ENCODE data around the gene RNF213. TPM values are rescaled to one million over a fixed set of nuclear protein-coding genes. Genes with fewer than 3 reads are reported as not detected.

Gene RNF213
- total RNA-seq, 1 donor from 2014 or later: 120 TPM

- Mint-ChIP-seq H3K36me3 (ENCODE audit: low read depth, unreplicated experiment) (peaks cover 11% of the 10 kb centered on the region), H3K27me3 (ENCODE audit: low read depth, unreplicated experiment) (no peaks in the 10 kb centered on the region), H3K4me1 (ENCODE audit: low read depth, unreplicated experiment) (no peaks in the 10 kb centered on the region), H3K27ac (ENCODE audit: unreplicated experiment) (no peak overlapping the region), H3K9me3 (ENCODE audit: unreplicated experiment) (no peaks in the 10 kb centered on the region), H3K4me3 (ENCODE audit: unreplicated experiment) (no peak overlapping the region)
- H3K27ac ChIP-seq (ENCODE audit: low read depth, low read length): no peak overlapping the region
- no peaks in the 10 kb centered on the region for H3K9me3 ChIP-seq (ENCODE audit: insufficient read depth, low read depth, low read length)
- no peak overlapping the region for H3K9ac ChIP-seq (ENCODE audit: low read length)
- H3K36me3 ChIP-seq (ENCODE audit: insufficient read depth, low read length): no peaks in the 10 kb centered on the region
- H4K20me1 ChIP-seq (ENCODE audit: insufficient read depth, low read length): no peaks in the 10 kb centered on the region
- TF ChIP-seq CTCF (IDR thresholded peaks at IDR 0.05; ENCODE audit: insufficient read depth, low read depth, low read length): no peak
- no peak for TF ChIP-seq EZH2 (IDR thresholded peaks at IDR 0.05; ENCODE audit: insufficient read depth, low read length)
- no peak for FAIRE-seq
- no peak overlapping the region for H2AFZ ChIP-seq (ENCODE audit: low read depth, low read length)
- H3K4me1 ChIP-seq (ENCODE audit: insufficient read depth, low read length): no peaks in the 10 kb centered on the region
- H3K4me2 ChIP-seq (ENCODE audit: low read length): no peak overlapping the region
- H3K27me3 ChIP-seq (ENCODE audit: insufficient read depth, low read length): no peaks in the 10 kb centered on the region
- no peak for DNase-seq (ENCODE audit: low read depth)
- no peak overlapping the region for H3K4me3 ChIP-seq (ENCODE audit: insufficient read depth, low read depth, low read length)
- H3K79me2 ChIP-seq (ENCODE audit: insufficient read depth, low read length): no peaks in the 10 kb centered on the region
These were observed 35.4 kb upstream of the RNF213 start for GRCh38 chr17:80225230-80225629.

- no peak overlapping the region for H3K27ac Mint-ChIP-seq (ENCODE audit: unreplicated experiment)
- no peaks in the 10 kb centered on the region for H3K36me3 ChIP-seq (ENCODE audit: insufficient read depth, low read length)
These were observed 33.5 kb upstream of the RNF213 start for GRCh38 chr17:80227156-80227555.

More at GRCh38 chr17:80227156-80227555, 33.5 kb upstream of the RNF213 start:
- no peaks in the 10 kb centered on the region for H3K4me1 Mint-ChIP-seq (ENCODE audit: low read depth, unreplicated experiment)
- Histone ChIP-seq H3K4me1 (ENCODE audit: insufficient read depth, low read length) (no peaks in the 10 kb centered on the region), H3K27ac (ENCODE audit: low read depth, low read length) (no peak overlapping the region), H3K27me3 (ENCODE audit: insufficient read depth, low read length) (no peaks in the 10 kb centered on the region), H3K9me3 (ENCODE audit: insufficient read depth, low read depth, low read length) (no peaks in the 10 kb centered on the region), H3K9ac (ENCODE audit: low read length) (no peak overlapping the region), H3K4me2 (ENCODE audit: low read length) (no peak overlapping the region), H2AFZ (ENCODE audit: low read depth, low read length) (no peak overlapping the region), H3K79me2 (ENCODE audit: insufficient read depth, low read length) (no peaks in the 10 kb centered on the region), H3K4me3 (ENCODE audit: insufficient read depth, low read depth, low read length) (no peak overlapping the region), H4K20me1 (ENCODE audit: insufficient read depth, low read length) (no peaks in the 10 kb centered on the region)
- H3K27me3 Mint-ChIP-seq (ENCODE audit: low read depth, unreplicated experiment): no peaks in the 10 kb centered on the region
- no peak for TF ChIP-seq CTCF (IDR thresholded peaks at IDR 0.05; ENCODE audit: insufficient read depth, low read depth, low read length)
- no peak for TF ChIP-seq EZH2 (IDR thresholded peaks at IDR 0.05; ENCODE audit: insufficient read depth, low read length)
- FAIRE-seq (no peak), DNase-seq (ENCODE audit: low read depth) (no peak)
- no peak overlapping the region for H3K4me3 Mint-ChIP-seq (ENCODE audit: unreplicated experiment)
- H3K9me3 Mint-ChIP-seq (ENCODE audit: unreplicated experiment): peaks cover 5% of the 10 kb centered on the region
- peaks cover 20% of the 10 kb centered on the region for H3K36me3 Mint-ChIP-seq (ENCODE audit: low read depth, unreplicated experiment)
